Activated CD8-positive, alpha-beta memory T cell treated with anti-CD3 and anti-CD28 coated beads, Interleukin-2, amount 10 ng/mL, durations not matched to agents 7 days and 5 days (primary cell): ENCODE data around the gene SETD4. TPM values are rescaled to one million over a fixed set of nuclear protein-coding genes. Genes with fewer than 3 reads are reported as not detected.

Source experiments
- total RNA-seq, 2 experiments: library from RNA; stranded (reverse); gene quantifications; one replicate each; pipeline ENCODE4 v1.2.3, GENCODE V29; 2021

Gene SETD4
- total RNA-seq, 2 experiments from 2014 or later: 17.9 to 20.9 TPM

Other genes starting within 250 kb of the SETD4 start
- gene CBR1, start 9.5 kb upstream of the SETD4 start, total RNA-seq: 10 to 100 TPM; 47.8 to 52.3 TPM
- 10 to 100 TPM; 16.1 to 18.6 TPM for gene CBR3, start 74.6 kb upstream of the SETD4 start, total RNA-seq
- 10 to 100 TPM; 20.2 to 25.5 TPM for gene DOP1B, start 96.3 kb upstream of the SETD4 start, total RNA-seq